HUDEP-2 (cell line): ENCODE data around the gene LGALS7.
"Not testable (repeated sequence)": the region's sequence is repeated elsewhere in the genome, so short reads cannot be mapped to it uniquely, and the experiment has no call there.

Source experiments
- DNase-seq, 76 experiments: peaks; one replicate each; lab custom pipeline; 2025; ENCODE audit not compliant: unreplicated experiment in 76 of 76; lab: John Stamatoyannopoulos, UW

Gene LGALS7

GRCh38 chr19:38773469-38774177 is at the start of gene LGALS7:
TSS of gene LGALS7 (minus strand) at chr19:38773517. CDS start at chr19:38773492, 25 bp downstream.
- no peak for DNase-seq

DNA sequence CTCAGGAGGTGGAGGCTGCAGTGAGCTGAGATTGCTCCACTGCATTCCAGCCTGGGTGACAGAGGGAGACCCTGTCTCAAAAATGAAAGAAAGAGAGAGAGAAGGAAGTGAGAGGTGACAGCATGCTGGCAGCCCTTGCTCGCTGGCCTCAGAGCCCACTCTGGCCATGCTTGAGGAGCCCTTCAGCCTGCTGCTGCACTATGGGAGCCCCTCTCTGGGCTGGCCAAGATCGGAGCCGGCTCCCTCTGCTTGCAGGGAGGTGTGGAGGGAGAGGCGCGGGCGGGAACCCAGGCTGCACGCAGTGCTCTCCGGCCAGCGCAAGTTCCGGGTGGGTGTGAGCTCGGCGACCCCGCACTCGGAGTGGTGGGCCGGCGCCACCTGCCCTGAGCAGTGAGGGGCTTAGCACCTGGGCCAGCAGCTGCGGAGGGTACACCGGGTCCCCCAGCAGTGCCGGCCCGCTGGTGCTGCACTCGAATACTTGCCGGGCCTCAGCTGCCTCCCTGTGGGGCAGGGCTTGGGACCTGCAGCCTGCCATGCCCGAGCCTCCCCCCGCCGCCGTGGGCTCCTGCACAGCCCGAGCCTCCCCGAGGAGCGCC is 48.0 kb upstream of the LGALS7 start:
- not testable (repeated sequence) for DNase-seq

- DNase-seq = peak in 9 of 76 experiments; percentile 15 to 39 (median 30)
Observed at GRCh38 chr19:38819231-38819920, 46.1 kb upstream of the LGALS7 start.

DNA sequence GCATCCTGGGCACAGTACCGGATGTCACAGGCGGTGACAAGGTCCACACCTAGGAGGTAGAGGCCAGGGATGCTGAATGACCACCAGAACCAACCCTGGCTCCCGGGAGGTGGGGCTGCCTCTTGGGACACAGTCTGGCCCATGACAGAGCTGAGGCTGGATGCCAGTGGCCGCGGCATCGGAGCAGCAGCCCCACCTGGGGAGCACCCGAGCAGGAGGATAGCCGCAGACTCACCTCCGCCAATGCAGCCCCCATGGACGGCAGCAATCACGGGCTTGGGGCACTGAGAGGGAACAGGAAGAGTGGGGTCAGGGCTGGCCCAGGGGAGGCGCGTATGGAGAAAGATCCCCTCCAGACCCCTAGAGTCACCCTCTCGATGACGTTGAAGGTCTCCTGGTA is 43.8 kb upstream of the LGALS7 start:
- DNase-seq = no peak

DNA sequence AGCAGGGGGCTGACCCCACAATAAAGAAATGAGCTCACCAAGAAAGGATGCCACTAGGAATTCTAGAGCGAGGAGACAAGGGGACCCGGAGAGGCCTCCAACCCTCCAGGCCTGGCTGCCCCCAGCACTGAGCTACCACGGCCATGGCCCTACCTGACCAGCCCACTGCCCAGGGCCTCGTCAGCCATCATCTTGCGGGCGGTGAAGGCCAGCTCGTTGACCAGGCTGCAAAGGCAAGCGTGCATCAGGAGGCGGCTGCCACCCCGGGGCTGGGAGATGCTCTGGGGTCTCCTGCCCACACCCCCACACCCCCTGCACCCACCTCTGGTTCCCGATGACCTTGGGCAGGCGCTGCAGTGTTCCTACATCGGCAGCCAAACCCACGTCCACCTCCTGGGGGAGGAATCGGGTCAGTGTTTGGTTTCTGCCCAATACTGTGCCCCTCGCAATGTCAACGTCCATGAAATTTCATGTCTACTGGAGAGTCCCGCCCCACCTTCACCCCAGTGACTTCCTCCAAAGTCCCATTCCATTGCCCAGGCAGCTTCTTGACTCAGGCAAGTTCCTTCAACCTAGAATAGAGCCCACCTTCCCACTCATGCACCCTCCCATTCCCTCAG is 42.9 kb upstream of the LGALS7 start:
- no peak for DNase-seq

GRCh38 chr19:38815059-38816001 is 42.0 kb upstream of the LGALS7 start:
- no peak for DNase-seq

GRCh38 chr19:38813932-38814331 is 40.6 kb upstream of the LGALS7 start:
- DNase-seq = not testable (repeated sequence)

- no peak for DNase-seq
Observed at GRCh38 chr19:38813323-38813722, 40.0 kb upstream of the LGALS7 start.

- DNase-seq = peak in 22 of 76 experiments; percentile 12 to 43 (median 28)
Observed at GRCh38 chr19:38812841-38813320, 39.6 kb upstream of the LGALS7 start, which contains the start of gene LGALS4. TSS of gene LGALS4 (minus strand) at chr19:38812945. CDS start at chr19:38812886, 59 bp downstream.

- DNase-seq = no peak
Observed at GRCh38 chr19:38812009-38812840, 38.9 kb upstream of the LGALS7 start.

DNA sequence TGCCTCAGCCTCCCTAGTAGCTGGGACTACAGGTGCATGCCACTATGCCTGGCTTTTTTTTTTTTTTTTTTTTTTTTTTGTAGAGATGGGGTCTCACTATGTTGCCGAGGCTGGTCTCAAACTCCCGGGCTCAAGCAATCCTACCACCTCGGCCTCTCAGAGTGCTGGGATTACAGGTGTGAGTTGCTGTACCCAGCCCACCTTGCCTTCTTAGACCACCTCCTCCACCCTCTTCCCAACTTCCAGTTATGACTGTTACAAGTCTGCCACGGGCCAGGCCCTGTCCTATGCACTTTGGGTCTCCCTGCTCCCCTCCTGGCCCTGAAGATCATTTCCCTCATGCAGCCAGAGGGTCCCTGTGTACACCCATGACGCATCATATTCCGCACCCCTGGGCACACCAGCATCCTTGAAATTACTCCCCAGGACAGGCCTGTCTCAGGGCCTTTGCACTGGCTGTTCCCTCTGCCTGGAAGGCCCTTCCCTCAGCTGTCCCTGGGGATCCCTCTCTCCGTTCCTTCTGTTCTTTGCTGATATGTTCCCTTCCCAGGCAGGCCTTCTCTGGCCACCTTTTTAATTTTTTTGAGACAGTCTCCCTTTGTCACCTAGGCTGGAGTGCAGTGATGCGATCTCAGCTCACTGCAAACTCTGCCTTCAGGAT is 36.4 kb upstream of the LGALS7 start:
- no peak for DNase-seq

- DNase-seq = no peak
Observed at GRCh38 chr19:38808741-38809140, 35.4 kb upstream of the LGALS7 start.

- DNase-seq = not testable (repeated sequence)
Observed at GRCh38 chr19:38807374-38808098, 34.2 kb upstream of the LGALS7 start.

DNA sequence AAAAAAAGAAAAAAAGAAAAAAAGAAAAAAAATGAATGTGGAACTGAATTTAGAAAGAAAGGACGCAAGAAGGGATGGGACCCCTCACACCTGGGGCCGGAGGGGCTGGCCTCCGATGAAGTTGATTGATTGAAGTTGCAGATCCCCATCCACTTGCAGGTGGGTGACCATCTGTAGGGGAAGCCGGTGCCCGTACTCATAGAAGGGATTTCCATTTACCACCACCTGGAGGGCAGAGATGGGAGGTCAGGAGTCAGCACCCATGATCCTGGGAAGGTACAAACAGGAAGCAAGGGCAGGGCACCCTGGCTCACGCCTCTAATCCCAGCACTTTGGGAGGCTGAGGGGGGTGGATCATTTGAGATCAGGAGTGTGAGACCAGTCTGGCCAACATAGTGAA is 33.1 kb upstream of the LGALS7 start:
- DNase-seq = no peak

GRCh38 chr19:38805180-38805579 is 31.9 kb upstream of the LGALS7 start:
- DNase-seq = no peak

- DNase-seq = no peak
Observed at GRCh38 chr19:38803543-38803942, 30.2 kb upstream of the LGALS7 start.

DNA sequence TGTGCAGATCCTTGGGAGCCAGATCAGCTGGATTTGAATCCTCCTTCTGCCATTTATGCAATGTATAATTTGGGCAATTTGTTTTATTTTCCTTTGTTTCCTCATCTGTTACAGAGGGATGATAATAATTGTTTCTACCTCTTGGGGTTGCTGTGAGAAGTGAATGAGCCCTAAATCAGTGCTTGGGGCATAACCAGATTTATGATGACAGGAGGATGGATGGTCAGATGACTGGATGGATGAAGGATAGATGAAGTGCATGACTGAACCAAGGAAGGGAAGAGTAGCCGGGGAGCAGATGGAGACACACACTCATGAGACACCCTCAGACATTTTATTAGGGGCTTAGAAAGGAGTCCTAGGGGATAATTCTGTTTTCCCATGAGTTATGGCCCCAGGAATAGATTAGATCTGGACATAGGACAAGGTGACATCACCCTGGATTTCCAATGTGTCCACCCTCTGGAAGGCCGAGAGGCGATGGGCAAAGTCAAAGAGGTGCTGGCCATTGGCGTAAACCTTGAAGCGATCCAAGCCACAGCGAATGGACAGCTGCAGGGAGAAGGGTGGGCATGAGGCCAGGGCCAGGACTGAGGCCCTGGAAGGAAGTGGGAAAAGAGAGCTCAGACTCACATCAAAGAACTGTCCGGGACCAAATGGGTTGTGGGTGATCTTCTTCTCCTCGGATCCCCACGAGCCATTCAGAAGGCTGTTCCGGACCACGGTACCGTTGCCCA is 28.2 kb upstream of the LGALS7 start:
- DNase-seq = no peak
